H9 (cell line): Measurements from ENCODE around the gene IQCK. TPM values are rescaled to one million over a fixed set of nuclear protein-coding genes. Genes with fewer than 3 reads are reported as not detected.

Experiments used
- DNase-seq: peaks from one replicate; pipeline ENCODE4 v3.0.0-alpha.2; 2017
- H2AFZ ChIP-seq: one replicate; pipeline ENCODE4 v1.6.1; 2013; ENCODE audit warnings: mild to moderate bottlenecking, low read length, control low read depth, moderate library complexity
- H2AK5ac ChIP-seq: 2 replicates; pipeline ENCODE4 v1.6.1; 2013; ENCODE audit warnings: low read length, control low read depth, mixed read lengths; ENCODE audit not compliant: insufficient read length
- H2BK120ac ChIP-seq: one replicate; pipeline ENCODE4 v1.6.1; 2013; ENCODE audit warnings: low read depth, mild to moderate bottlenecking, low read length, control low read depth, inconsistent platforms; ENCODE audit not compliant: poor library complexity, severe bottlenecking
- H2BK12ac ChIP-seq: 2 replicates; pipeline ENCODE4 v1.6.1; 2013; ENCODE audit warnings: low read length, control low read depth, mixed read lengths, low read depth; ENCODE audit not compliant: insufficient read length
- H2BK15ac ChIP-seq: 2 replicates; pipeline ENCODE4 v1.6.1; 2013; ENCODE audit warnings: low read depth, low read length, control low read depth
- H2BK20ac ChIP-seq: one replicate; pipeline ENCODE4 v1.6.1; 2013; ENCODE audit warnings: low read depth, mild to moderate bottlenecking, low read length, control low read depth, inconsistent platforms; ENCODE audit not compliant: poor library complexity, severe bottlenecking
- H2BK5ac ChIP-seq: 2 replicates; pipeline ENCODE4 v1.6.1; 2013; ENCODE audit warnings: low read length, control low read depth, mixed read lengths; ENCODE audit not compliant: insufficient read length
- H3K14ac ChIP-seq: 2 replicates; pipeline ENCODE4 v1.6.1; 2013; ENCODE audit warnings: low read length, control low read depth; ENCODE audit not compliant: insufficient read depth
- H3K18ac ChIP-seq: 2 replicates; pipeline ENCODE4 v1.6.1; 2013; ENCODE audit warnings: low read depth, mild to moderate bottlenecking, mixed read lengths, low read length, control low read depth; ENCODE audit not compliant: insufficient read length
- H3K23ac ChIP-seq: 2 replicates; pipeline ENCODE4 v1.6.1; 2013; ENCODE audit warnings: low read length, control low read depth, mixed read lengths, low read depth; ENCODE audit not compliant: insufficient read length
- H3K23me2 ChIP-seq: 2 replicates; pipeline ENCODE4 v1.6.1; 2013; ENCODE audit warnings: low read depth, mild to moderate bottlenecking, mixed read lengths, low read length, control low read depth; ENCODE audit not compliant: insufficient read length, poor library complexity, severe bottlenecking
- H3K27ac ChIP-seq: 2 replicates; pipeline ENCODE4 v1.5.1; 2013; ENCODE audit warnings: low read length, control low read depth, mixed read lengths, low read depth; ENCODE audit not compliant: insufficient read length
- H3K27me3 ChIP-seq: 2 replicates; pipeline ENCODE4 v1.6.1; 2013; ENCODE audit warnings: low read length, control low read depth, inconsistent platforms; ENCODE audit not compliant: insufficient read depth
- H3K4ac ChIP-seq: 2 replicates; pipeline ENCODE4 v1.6.1; 2013; ENCODE audit warnings: low read depth, mild to moderate bottlenecking, control low read depth, inconsistent platforms, low read length, moderate library complexity
- H3K4me1 ChIP-seq: 2 replicates; pipeline ENCODE4 v1.6.1; 2013; ENCODE audit warnings: low read length, control low read depth, inconsistent platforms; ENCODE audit not compliant: insufficient read depth
- H3K4me2 ChIP-seq: 2 replicates; pipeline ENCODE4 v1.6.1; 2013; ENCODE audit warnings: low read length, control low read depth, mixed read lengths; ENCODE audit not compliant: insufficient read length, insufficient read depth
- H3K56ac ChIP-seq: 2 replicates; pipeline ENCODE4 v1.6.1; 2013; ENCODE audit warnings: low read depth, mild to moderate bottlenecking, mixed read lengths, low read length, control low read depth; ENCODE audit not compliant: insufficient read length
- H3K79me1 ChIP-seq: 2 replicates; pipeline ENCODE4 v1.6.1; 2013; ENCODE audit warnings: low read depth, mild to moderate bottlenecking, moderate library complexity, low read length, control low read depth, inconsistent platforms; ENCODE audit not compliant: insufficient read depth, poor library complexity, severe bottlenecking
- H3K79me2 ChIP-seq: 2 replicates; pipeline ENCODE4 v1.6.1; 2013; ENCODE audit warnings: low read length, control low read depth, inconsistent platforms; ENCODE audit not compliant: insufficient read depth
- H3K9ac ChIP-seq: 2 replicates; pipeline ENCODE4 v1.6.1; 2013; ENCODE audit warnings: low read length, control low read depth, mixed read lengths; ENCODE audit not compliant: insufficient read length; ENCODE audit errors: extremely low read depth
- H3K9me3 ChIP-seq: one replicate; pipeline ENCODE4 v1.6.1; 2013; ENCODE audit warnings: low read depth, low read length, inconsistent platforms; ENCODE audit not compliant: control insufficient read depth
- H3T11ph ChIP-seq: one replicate; pipeline ENCODE4 v1.6.1; 2013; ENCODE audit warnings: mild to moderate bottlenecking, low read length, control low read depth, inconsistent platforms
- H4K20me1 ChIP-seq: one replicate; pipeline ENCODE4 v1.6.1; 2013; ENCODE audit not compliant: control insufficient read depth, insufficient read length, insufficient read depth
- H4K5ac ChIP-seq: 2 replicates; pipeline ENCODE4 v1.6.1; 2013; ENCODE audit warnings: low read depth, mild to moderate bottlenecking, mixed read lengths, low read length, control low read depth; ENCODE audit not compliant: insufficient read length
- H4K8ac ChIP-seq: replicated peaks from 2 replicates; pipeline ENCODE4 v1.6.1; 2013; ENCODE audit warnings: low read length, control low read depth, mixed read lengths, low read depth; ENCODE audit not compliant: insufficient read length
- H4K91ac ChIP-seq: 2 replicates; pipeline ENCODE4 v1.6.1; 2013; ENCODE audit warnings: low read depth, mild to moderate bottlenecking, moderate library complexity, mixed read lengths, low read length, control low read depth; ENCODE audit not compliant: insufficient read length
- H3K27ac Mint-ChIP-seq, 3 experiments: 2 replicates in 2 of 3; 3 replicates in 1 of 3; pipeline ENCODE4 v1.8.0; 2020 to 2021; ENCODE audit warnings: mixed read lengths in 3 of 3, mild to moderate bottlenecking in 1 of 3, moderate library complexity in 1 of 3
- H3K27me3 Mint-ChIP-seq: 2 replicates; pipeline ENCODE4 v1.8.0; 2021; ENCODE audit warnings: low read depth, mild to moderate bottlenecking, moderate library complexity, mixed read lengths
- H3K36me3 Mint-ChIP-seq, 3 experiments: 2 replicates in 2 of 3; 3 replicates in 1 of 3; pipeline ENCODE4 v1.8.0; 2020 to 2021; ENCODE audit warnings: low read depth in 3 of 3, mixed read lengths in 3 of 3; ENCODE audit not compliant: insufficient read depth in 1 of 3
- H3K4me1 Mint-ChIP-seq, 2 experiments: 2 replicates each; pipeline ENCODE4 v1.8.0; 2020; ENCODE audit warnings: mixed read lengths in 2 of 2
- H3K4me3 Mint-ChIP-seq, 2 experiments: 2 replicates in 1 of 2; 3 replicates in 1 of 2; pipeline ENCODE4 v1.8.0; 2020 to 2021; ENCODE audit warnings: mild to moderate bottlenecking in 2 of 2, mixed read lengths in 2 of 2, moderate library complexity in 1 of 2
- H3K9me3 Mint-ChIP-seq, 2 experiments: 2 replicates in 1 of 2; 3 replicates in 1 of 2; pipeline ENCODE4 v1.8.0; 2020; ENCODE audit warnings: mild to moderate bottlenecking in 2 of 2, mixed read lengths in 2 of 2, moderate library complexity in 1 of 2
- CTCF ChIP-seq: fragments of 200-600 bp; sonication (generic); conservative IDR thresholded peaks from 3 replicates; pipeline ENCODE4 v1.8.0; 2021; ENCODE audit warnings: antibody characterized with exemption, mild to moderate bottlenecking
- WGBS: extraction: QIAGEN DNeasy Blood & Tissue Kit; methylation state at CpG from one replicate; pipeline ENCODE4 v1.1.7; 2013; ENCODE audit warnings: missing lambda C conversion rate, low lambda C conversion rate, mixed read lengths; ENCODE audit not compliant: insufficient read length; ENCODE audit errors: extremely low coverage; 5-methylcytosine and 5-hydroxymethylcytosine counted together
- total RNA-seq: library from RNA; stranded (reverse); gene quantifications from 2 replicates; pipeline ENCODE4 v1.2.1, GENCODE V29; 2021

Gene IQCK
- total RNA-seq, 1 experiment from 2014 or later, result 9.0 TPM

GRCh38 chr16:19881783-19882182 is 163.7 kb downstream of the IQCK start:
- WGBS, result no CpG with 5 or more reads among the region's 6 CpGs
- H3K27ac ChIP-seq, result peak overlapping the region; percentile 28
- peak overlapping the region; percentile 96 to 98 (median 98) for H3K27ac Mint-ChIP-seq

More at GRCh38 chr16:19881783-19882182, 163.7 kb downstream of the IQCK start:
- Histone ChIP-seq H3K23me2 (peaks cover 20% of the 10 kb centered on the region), H3K27me3 (no peaks in the 10 kb centered on the region; the same call in 1 of the 2 replicates), H3K23ac (no peak overlapping the region), H4K20me1 (no peaks in the 10 kb centered on the region), H3T11ph (no peak overlapping the region), H3K18ac (no peak overlapping the region), H2BK5ac (no peak overlapping the region), H4K8ac (no peak overlapping the region), H2BK120ac (no peak overlapping the region), H3K56ac (no peak overlapping the region), H3K79me1 (peaks cover 15% of the 10 kb centered on the region), H2BK15ac (no peak overlapping the region), H3K9me3 (no peaks in the 10 kb centered on the region), H4K91ac (no peak overlapping the region), H3K4ac (no peak overlapping the region), H2AFZ (no peak overlapping the region), H3K79me2 (peaks cover 21% of the 10 kb centered on the region; the same call in 1 of the 2 replicates), H2AK5ac (no peak overlapping the region), H2BK20ac (no peak overlapping the region), H3K4me1 (peaks cover under 1% of the 10 kb centered on the region; the same call in 1 of the 2 replicates), H3K9ac (no peak overlapping the region), H4K5ac (no peak overlapping the region), H3K4me2 (peak overlapping the region; percentile 90), H3K14ac (no peak overlapping the region), H2BK12ac (no peak overlapping the region)
- no peak for TF ChIP-seq CTCF
- peaks cover 11% of the 10 kb centered on the region for H3K27me3 Mint-ChIP-seq
- peak overlapping the region; percentile 74 to 87 for H3K4me3 Mint-ChIP-seq
- peaks cover 15 to 36% (median 35%) of the 10 kb centered on the region in 3 experiments for H3K36me3 Mint-ChIP-seq
- peaks cover 53 to 63% of the 10 kb centered on the region in 2 experiments for H3K4me1 Mint-ChIP-seq
- peaks cover 0 to 3% of the 10 kb centered on the region in 2 experiments; a peak in 1 of 5 replicates for H3K9me3 Mint-ChIP-seq
- no peak for DNase-seq
